Activated CD4-positive, alpha-beta T cell treated with anti-CD3 and anti-CD28 coated beads, Interleukin-10, Interleukin-2, amounts not matched to agents 100 ng/mL and 50 ng/mL, durations not matched to agents 16 hours and 8 hours (primary cell): ENCODE data around the gene RCC1.
"Not testable (repeated sequence)": the region's sequence is repeated elsewhere in the genome, so short reads cannot be mapped to it uniquely, and the experiment has no call there.

Experiments used
- DNase-seq: peaks from one replicate; pipeline ENCODE4 v3.0.0-alpha.2; 2020

Gene RCC1

DNA sequence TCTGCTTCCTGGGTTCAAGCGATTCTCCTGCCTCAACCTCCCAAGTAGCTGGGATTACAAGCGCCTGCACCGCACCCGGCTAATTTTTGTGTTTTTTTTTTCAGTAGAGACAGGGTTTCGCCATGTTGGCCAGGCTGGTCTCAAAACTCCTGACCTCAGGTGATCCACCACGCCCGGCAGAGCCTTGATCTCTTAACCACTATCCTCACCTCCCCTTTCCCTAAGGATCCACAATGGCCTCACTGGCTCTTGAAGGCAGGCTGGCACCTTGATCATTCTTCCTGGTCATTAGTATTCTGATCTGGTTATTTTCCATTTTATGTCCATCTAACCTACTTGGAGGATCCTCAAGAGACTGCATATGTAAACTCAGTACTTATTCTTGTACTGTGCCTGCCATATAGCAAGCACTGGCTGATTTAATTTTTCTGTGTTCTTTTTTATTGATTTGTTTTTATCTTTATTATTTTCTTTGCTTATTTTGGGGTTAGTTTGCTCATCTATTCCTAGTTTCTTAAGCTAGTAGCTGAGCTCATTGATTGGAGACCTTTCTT is 6.3 kb downstream of the RCC1 start:
- peak; percentile 52 for DNase-seq

DNA sequence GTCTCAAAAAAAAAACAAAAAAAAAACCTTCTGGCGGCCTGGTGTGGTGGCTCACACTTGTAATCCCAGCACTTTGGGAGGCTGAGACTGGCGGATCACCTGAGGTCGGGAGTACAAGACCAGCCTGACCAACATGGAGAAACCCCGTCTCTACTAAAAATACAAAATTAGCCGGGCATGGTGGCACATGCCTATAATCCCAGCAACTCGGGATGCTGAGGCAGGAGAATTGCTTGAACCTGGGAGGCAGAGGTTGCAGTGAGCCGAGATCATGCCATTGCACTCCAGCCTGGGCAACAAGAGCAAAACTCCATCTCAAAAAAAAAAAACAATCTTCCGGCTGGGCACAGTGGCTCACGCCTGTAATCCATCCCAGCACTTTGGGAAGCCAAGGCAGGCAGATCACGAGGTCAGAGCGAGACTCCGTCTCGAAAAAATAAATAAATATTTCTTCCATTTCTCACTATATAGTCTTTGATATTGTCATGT is 8.6 kb downstream of the RCC1 start:
- DNase-seq = peak; percentile 33

DNA sequence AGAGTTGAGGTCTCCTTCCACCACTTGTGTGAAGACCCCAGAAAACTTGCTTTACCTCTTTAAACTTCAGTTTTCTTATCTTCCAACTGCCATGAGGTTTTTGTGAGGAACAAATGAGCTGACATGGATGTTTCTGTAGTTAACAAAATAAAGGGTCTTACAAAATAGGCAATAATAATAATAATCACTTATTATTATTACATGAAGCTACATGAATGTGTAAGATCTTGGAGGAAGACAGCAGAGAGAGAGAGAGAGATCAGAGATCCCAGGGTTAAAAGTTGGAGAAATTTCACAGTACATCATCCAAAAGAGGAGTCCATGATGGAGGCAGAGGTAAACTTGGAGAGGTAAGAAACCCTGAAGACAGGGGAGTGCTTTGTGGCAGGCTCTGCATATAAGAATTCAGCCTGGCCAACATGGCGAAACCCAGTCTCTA is 10.7 kb downstream of the RCC1 start:
- DNase-seq = peak; percentile 15

DNA sequence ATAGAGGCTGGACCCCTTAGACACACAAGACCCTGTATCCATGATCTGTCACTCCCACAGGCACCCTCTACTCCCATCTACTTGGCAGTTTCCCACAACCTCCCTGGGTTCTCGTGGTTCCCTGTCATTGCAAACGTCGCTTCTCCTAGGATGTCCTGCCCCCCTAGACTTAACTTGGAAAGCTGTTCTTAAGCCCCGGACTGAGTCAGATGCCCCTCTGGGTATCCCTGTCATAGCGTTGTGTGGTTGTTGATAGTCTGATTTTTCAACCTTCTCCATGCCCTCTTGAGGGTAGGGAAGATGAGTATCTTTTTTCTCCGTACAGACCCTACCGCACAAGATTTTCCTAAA is 11.8 kb downstream of the RCC1 start:
- no peak for DNase-seq

DNA sequence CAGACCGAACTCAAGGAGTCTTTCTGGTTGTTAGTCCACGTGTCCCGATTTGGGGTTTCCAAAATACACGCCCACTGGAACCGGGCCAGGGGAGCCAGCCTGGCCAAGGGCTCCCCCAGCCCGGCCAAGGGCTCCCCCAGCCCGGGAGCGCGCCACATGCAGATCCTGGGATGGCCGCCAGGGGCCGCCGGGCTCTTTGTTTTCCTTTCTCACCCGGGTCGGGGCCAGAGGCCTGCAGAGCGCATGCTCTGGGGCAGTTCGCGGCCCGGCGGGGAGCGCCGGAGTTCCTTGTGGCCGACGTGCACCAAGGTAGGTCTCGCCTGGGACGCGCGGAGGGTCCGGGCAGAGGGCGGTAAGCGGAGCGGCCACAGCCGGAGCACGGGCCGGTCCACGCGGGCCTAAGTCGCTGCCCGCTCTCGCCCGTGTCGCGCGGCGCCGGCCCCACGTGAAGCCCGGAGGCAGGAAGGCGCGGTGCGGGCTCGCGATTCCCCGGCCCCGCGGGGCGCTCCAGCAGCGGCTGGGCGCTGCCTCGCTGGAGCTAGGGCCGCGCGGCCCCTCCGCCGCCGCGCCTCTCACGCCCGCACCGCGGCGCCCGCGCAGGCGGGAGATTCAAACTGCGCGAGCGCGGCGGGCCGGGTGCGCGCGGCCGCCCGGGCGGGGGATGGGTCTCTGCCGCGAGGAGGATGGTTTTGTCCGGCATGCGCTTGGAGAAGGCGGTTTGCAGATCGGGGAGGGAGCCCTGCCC is 12.3 kb downstream of the RCC1 start:
- DNase-seq = peak; percentile 94

DNA sequence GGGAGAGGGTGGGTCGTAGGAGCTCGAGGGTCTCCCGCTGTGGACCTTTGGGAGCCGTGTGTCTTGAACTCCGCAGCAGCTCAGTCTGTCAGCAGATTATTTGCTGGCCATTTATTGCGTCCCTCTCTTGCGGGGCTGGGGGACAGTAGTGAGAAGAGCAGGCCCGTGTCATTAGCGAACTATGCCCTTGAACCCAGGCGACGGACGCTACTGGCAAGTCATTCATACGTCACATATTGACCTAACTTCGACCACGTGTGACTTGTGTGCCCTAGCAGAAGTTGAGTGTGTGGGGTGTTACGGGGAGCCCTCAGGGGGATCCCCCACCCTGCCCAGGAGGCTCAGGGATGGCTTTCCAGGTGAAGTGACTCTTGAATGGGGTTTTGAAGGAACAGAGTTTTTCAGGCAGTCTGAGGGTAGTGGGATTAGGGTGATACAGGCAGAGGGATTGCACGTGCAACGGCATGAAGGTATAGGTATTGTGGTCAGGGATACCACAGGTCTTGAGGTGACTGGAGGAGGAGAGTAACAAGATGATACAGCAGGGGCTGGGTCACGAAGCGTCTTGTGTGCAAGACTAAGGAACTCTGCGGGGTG is 13.0 kb downstream of the RCC1 start:
- DNase-seq = peak; percentile 85

DNA sequence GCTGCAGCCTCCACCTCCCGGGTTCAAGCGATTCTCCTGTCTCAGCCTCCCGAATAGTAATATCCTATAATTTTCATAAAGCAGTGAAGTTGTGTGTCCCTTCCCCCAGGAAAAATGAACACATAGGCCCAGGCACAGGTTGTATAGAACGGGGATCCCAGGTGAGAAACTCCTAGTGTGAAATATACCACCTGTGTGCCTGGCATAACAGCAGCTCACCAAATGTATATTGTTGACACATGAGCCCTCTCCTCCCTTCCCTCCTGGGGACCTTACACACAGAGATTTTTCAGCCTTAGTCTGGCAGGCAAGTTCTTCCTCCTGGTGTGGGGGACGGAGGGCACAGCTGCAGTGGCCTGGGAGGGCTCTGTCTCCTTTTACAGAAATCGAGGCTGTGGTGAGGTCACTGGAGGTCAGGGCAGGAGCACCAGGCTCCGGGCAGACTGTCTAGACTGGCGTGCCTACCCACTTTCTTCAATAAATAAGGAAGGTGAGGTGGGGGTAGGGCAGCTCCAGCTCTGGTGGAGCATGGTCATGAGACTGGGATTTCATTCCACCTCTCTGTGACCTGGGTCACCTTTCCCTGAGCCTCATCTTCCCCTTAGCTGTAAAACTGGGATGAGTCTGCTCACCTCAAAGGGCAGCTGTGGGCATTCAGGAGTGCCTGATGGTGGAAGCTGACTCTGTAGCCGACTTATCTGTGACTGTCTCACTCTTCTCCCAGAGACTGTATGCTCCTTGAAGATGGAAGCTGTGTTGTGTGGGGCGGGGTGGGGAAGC is 14.3 kb downstream of the RCC1 start:
- no peak for DNase-seq

DNA sequence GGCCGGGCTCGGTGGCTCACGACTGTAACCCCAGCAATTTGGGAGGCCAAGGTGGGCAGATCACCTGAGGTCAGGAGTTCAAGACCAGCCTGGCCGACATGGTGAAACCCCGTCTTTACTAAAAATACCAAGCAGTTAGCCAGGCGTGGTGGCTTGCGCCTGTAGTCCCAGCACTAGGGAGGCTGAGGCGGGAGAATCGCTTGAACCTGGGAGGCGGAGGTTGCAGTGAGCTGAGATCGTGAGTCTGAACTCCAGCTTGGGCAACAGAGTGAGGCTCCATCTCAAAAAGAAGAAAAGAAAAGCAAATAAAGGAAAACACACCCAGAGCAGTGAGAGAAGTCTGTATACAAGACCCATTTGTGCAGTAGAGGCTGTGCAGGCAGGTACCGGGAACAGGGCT is 15.0 kb downstream of the RCC1 start:
- not testable (repeated sequence) for DNase-seq

DNA sequence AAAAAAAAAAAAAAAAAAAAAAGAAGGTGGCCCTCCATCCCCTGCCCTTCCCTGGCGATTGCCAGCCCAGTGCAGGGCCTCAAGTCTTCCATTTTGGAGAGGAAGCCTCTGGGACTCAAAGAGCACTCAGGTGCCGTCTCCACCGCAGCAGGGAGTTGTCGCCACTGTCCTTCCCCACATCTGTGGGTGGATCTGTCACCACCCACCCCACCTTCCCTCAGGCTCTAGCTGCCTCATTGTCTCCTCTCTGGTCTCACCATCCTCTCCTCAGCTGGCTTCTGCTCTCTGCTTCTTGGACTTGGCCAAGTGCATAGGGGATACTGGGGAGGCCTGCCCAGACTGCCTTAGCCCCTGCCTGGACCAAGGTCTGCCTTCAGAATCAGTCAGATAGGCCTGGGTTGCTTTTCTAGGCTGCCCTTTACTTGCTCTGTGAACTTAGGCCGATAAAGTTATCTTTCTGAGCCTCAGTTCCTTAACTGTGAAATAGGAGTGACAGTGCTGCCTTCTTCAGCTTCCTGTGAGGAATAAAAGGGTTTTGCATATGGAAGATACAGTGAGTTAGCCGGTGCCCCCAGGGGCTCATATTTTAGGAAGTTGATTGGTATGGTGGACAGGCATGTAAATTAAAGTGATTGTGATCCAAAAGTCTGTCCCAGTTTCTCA is 15.8 kb downstream of the RCC1 start:
- DNase-seq = no peak

DNA sequence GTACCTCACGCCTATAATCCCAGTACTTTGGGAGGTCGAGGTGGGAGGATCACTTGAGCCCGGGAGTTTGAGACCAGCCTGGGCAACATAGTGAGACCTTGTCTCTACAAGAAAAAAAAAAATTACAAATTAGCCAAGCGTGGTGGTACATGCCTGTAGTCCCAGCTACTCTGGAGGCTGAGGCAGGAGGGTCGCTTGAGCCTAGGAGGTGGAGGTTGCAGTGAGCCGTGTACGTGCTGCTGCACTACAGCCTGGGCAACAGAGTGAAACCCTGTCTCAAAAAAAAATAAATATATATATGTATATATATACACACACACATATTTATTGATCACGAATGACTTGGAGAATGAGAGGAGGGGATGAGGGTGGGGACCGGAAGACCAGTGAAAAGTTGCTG is 16.7 kb downstream of the RCC1 start:
- not testable (repeated sequence) for DNase-seq

DNA sequence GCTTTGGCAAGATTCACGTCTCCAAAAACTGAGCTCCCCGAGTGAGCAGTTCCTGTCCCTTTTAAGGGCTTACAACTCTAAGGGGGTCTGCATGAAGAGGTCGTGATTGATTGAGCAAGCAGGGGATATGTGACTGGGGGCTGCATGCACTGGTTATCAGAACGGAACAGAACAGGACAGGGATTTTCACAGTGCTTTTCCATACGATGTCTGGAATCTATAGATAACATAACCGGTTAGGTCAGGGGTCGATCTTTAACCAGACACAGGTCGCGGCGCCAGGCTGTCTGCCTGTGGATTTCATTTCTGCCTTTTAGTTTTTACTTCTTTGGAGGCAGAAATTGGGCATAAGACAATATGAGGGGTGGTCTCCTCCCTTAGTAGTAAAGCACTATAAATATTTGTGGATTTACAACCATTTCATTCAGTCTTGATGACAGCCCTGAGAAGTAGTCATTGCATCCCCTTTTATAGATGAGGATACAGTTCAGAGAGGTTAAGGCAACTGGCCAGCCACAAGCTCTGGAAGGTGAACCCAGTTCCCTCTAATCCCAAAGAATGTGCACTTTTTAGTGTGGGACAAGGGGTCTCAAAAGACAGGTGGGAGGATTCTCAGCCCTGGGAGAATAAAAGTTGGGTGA is 19.3 kb downstream of the RCC1 start:
- DNase-seq = not testable (repeated sequence)

DNA sequence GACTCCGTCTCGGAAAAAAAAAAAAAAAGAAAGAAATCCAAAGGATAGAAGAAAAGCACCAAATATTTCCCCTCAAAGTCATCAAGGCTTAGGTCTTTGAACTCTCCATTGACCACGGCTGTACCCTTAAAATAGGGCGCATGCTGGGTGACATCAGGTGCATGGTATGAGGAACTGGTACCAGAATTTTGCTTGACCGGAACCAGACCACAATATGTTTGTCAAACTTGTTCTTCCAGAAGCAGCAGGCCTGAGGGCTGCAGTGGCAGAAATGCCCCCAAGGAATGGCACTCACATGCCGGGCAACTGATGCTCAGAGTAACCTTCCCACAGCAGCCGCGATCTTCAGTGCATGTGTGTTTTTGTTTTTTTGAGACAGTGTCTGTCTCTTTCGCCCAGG is 21.0 kb downstream of the RCC1 start:
- no peak for DNase-seq

DNA sequence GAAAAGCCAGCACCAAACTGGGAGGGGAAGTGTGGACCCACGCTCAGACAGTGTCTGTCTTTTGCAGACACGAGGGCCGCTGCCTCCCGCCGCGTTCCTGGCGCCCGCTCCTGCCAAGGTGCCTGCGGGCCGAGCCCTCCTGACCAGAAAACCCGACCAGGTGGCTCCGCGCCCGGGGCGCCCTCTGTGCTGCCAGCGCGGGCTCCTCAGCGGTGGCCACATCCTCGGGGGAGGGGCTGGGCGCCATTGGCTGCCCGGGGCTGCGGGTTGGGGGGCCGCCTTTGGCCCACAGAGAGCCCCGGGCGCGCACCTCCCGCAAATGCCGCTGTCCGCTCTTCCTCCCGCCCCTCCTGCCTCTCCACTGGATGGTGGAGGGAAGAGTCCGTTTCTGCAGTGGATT is 24.6 kb downstream of the RCC1 start:
- no peak for DNase-seq

DNA sequence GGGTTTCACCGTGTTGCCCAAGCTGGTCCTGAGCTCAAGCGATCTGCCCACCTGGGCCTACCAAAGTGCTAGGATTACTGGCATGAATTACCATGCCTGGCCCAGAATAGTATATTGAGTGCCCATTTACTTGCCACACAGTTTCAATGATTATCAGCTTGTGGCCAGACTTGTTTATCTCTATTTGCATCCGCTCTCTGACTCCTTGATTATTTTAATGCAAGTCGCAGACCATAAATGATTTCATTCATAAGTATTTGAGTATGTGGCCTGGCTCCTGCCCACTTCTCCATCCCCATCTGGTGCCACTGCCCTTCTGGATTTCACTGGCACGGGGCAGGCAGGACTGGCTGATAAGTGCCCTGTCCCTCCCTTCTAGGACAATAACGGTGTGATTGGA is 28.8 kb downstream of the RCC1 start:
- no peak for DNase-seq

DNA sequence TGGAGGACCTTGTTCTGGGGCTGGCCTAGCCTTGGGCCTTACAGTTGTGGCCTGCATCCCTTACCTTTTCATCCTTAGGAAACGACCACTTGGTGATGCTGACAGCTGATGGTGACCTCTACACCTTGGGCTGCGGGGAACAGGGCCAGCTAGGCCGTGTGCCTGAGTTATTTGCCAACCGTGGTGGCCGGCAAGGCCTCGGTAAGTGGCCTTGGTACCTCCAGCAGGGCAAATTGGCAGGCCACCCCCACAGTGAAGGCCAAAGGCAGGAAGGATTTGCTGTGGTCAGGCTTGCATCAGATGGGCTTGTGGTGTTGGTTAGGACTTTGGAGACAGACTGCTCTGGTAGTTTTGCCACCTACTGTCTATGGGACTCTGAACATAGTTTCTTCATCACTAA is 29.3 kb downstream of the RCC1 start:
- no peak for DNase-seq

DNA sequence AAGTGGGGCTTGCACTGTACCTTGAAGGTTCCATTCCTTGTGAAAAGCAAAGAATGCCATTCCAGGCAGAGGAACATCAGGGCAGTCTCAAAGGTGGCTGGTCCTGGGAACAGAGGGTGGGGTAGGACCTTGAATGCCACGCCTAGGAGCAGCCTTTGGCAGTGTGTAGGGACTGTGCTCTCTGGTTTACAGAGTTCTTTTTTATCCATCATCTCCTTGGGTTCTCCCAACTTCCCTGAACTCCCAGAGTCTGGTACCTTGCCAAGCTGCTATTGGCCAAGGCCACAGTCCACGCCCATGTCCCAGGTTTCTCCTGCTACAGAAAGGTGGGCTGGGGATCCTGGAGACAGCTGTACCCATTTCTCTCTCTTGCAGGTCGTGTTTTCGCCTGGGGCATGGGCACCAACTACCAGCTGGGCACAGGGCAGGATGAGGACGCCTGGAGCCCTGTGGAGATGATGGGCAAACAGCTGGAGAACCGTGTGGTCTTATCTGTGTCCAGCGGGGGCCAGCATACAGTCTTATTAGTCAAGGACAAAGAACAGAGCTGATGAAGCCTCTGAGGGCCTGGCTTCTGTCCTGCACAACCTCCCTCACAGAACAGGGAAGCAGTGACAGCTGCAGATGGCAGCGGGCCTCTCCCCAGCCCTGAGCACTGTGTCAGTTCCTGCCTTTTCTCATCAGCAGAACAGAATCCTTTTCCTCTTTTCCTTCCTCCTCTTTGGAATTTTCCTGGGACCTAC is 31.8 kb downstream of the RCC1 start:
- DNase-seq = no peak

DNA sequence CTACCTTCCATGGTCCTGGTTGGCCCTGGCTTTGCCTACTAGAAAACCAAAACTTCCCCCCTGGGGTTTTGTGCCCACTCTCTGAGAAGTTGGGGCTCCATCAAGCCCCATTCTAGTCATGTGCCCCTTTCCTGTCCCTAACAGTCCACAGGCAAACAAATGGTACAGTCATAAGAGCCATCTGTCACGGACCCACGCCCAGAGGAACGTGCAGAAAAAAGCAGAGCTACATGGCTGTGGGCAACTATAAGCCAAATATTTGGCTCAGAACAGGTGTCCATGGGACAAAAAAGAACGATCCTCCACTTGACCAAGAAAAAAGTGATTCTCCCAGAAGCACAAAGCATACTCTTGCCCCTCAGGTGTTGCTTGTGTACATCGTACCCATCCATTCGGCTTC is 32.4 kb downstream of the RCC1 start:
- DNase-seq = no peak

DNA sequence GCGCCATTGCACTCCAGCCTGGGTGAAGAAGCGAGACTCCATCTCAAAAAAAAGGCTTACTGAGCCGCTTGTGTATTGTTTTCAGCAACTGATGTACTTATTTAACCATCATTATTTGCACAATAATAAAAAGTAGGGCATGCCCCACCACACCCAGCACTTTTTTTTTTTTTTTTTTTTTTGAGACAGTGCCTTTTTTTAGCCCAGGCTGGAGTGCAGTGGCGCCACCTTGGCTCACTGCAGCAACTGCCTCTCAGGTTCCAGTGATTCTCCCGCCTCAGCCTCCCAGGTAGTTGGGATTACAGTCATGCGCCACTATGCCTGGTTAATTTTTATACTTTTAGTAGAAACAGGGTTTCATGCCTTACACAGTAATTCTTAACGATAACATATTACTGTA is 34.8 kb downstream of the RCC1 start:
- DNase-seq = no peak

DNA sequence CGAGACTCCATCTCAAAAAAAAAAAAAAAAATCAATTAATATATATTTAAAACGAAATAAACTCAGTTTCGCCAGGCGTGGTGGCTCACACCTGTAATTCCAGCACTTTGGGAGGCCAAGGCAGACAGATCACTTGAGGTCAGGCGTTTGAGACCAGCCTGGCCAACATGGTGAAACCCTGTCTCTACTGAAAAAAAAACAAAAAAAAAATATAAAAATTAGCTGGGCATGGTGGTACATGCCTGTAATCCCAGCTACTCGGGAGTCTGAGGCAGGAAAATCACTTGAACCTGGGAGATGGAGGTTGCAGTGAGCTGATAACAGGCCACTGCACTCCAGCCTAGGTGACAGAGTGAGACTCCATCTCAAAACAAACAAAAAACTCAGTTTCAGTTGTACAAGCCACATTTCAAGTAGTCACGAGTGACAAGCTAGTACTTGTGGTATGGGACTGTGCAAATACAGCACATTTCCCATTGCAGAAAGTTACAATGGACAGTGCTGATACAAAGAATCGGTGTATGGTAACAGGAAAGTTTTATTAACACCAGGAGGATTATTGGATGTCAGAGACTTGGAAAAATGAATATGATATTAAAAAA is 35.7 kb downstream of the RCC1 start:
- not testable (repeated sequence) for DNase-seq

DNA sequence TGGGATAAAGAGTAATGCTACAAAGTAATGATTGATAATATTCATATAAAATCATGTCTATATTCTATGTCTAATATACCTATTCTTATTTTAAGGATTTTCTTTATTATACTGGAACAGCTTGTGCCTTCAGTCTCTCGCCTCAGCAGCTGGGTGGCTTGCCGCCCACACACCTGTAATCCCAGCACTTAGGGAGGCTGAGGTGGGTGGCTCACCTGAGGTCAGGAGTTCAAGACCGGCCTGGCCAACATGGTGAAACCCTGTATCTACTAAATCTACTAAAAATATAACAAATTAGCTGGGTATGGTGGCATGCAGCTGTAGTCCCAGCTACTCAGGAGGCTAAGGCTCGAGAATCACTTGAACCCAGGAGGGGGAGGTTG is 39.4 kb downstream of the RCC1 start:
- DNase-seq = no peak

DNA sequence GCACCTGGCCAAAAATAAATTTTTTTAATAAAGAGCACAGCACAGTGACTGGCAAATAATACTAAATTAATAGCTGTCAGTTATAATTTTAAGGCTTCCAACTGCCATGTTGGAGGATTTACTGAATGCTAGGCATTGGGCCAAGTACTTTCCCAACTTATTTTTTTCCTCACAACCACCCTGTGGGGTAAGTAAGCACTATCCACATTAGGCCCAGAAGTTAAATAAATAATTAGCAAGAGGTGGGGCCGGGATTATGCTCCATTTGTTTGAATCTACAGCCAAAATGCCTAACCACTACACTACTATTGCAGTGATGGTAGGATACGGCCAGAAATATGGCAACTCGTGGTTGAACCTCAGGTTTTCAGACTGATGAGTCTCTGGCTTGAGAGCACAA is 42.5 kb downstream of the RCC1 start:
- no peak for DNase-seq
